Transverse colon (tissue), 4 donors: ENCODE measurements around the gene DDB1. TPM values are rescaled to one million over a fixed set of nuclear protein-coding genes. Genes with fewer than 3 reads are reported as not detected.
A peak's percentile ranks its signal among the peaks of the same experiment; 100 is the strongest.

Experiments used
- DNase-seq: peaks from one replicate; pipeline ENCODE4 v3.0.0-alpha.2; 2019
- H3K27ac ChIP-seq, 4 donors: fragments of 200-600 bp; sonication (generic); 2 replicates each; pipeline ENCODE4 v1.5.1; 2016 to 2018; ENCODE audit warnings: inconsistent platforms in 4 of 4
- H3K27me3 ChIP-seq: fragments of 200-600 bp; sonication (generic); 2 replicates; pipeline ENCODE4 v1.5.1; 2017; ENCODE audit warnings: inconsistent platforms
- H3K36me3 ChIP-seq, 4 donors: fragments of 200-600 bp; sonication (generic); 2 replicates each; pipeline ENCODE4 v1.5.1; 2017 to 2019; ENCODE audit warnings: inconsistent platforms in 4 of 4
- H3K4me1 ChIP-seq, 4 donors: fragments of 200-600 bp; sonication (generic); 2 replicates each; pipeline ENCODE4 v1.5.1; 2017 to 2020; ENCODE audit warnings: inconsistent platforms in 4 of 4
- H3K4me3 ChIP-seq, 4 donors: fragments of 200-600 bp; sonication (generic); 1 replicate in 1 of 4; 2 replicates in 3 of 4; pipeline versions ENCODE4 v1.5.1 to v1.6.1; 2017 to 2019; ENCODE audit warnings: inconsistent platforms in 4 of 4
- H3K9me3 ChIP-seq, 2 donors: fragments of 200-600 bp; sonication (generic); 2 replicates each; pipeline ENCODE4 v1.5.1; 2017 to 2019; ENCODE audit warnings: inconsistent platforms in 2 of 2
- EP300 ChIP-seq: sonication (generic); formaldehyde crosslinking; IDR thresholded peaks from one replicate; pipeline ENCODE4 v1.6.1; 2017; ENCODE audit warnings: antibody characterized with exemption, low read depth
- POLR2A ChIP-seq: fragments of 450-650 bp; IDR thresholded peaks from one replicate; pipeline ENCODE4 v1.6.1; 2016; ENCODE audit warnings: antibody characterized with exemption, mild to moderate bottlenecking, moderate library complexity
- POLR2AphosphoS5 ChIP-seq, 3 donors: sonication (generic); formaldehyde crosslinking; IDR thresholded peaks; one replicate each; pipeline ENCODE4 v1.6.1; 2016; ENCODE audit warnings: antibody characterized with exemption in 3 of 3
- WGBS, 2 donors: methylation state at CpG; one replicate each; pipeline ENCODE4 v1.1.5; 2018; ENCODE audit warnings: low coverage in 1 of 2; 5-methylcytosine and 5-hydroxymethylcytosine counted together
- in situ Hi-C, 4 donors: fragments of 200-750 bp; cut with MboI; loops; one replicate each; pipeline versions ENCODE4 v1.15.0 to v1.15.1; 2017; ENCODE audit warnings: low sequenced_read_pairs in 3 of 4, low pct_ligation_motif_present in 1 of 4, low pct_unique_long_range_greater_than_20kb in 1 of 4
- intact Hi-C: fragments of 100-400 bp; cut with DNase I; formaldehyde crosslinking; loops from one replicate; pipeline ENCODE4 v1.15.1; 2023; ENCODE audit warnings: low total_unique reads
- total RNA-seq, 4 donors: library from RNA; depleted of rRNA; stranded (reverse); fragments of >200 nt; gene quantifications; one replicate each; pipeline ENCODE4 v1.1.0, GENCODE V29; 2016
- TF ChIP-seq, protein P1 (sequence below), 5 experiments: fragments of 200-600 bp in 3 of 5; fragments of 450-650 bp in 2 of 5; sonication (generic) in 3 of 5; IDR thresholded peaks; 1 replicate in 2 of 5; 2 replicates in 3 of 5; pipeline ENCODE4 v1.5.1; 2016 to 2017; ENCODE audit warnings: antibody characterized with exemption in 5 of 5, inconsistent platforms in 3 of 5, mild to moderate bottlenecking in 2 of 5, moderate library complexity in 1 of 5

The DDB1 gene
- total RNA-seq, 4 donors from 2014 or later: 105 to 127 (median 123) TPM

DNA sequence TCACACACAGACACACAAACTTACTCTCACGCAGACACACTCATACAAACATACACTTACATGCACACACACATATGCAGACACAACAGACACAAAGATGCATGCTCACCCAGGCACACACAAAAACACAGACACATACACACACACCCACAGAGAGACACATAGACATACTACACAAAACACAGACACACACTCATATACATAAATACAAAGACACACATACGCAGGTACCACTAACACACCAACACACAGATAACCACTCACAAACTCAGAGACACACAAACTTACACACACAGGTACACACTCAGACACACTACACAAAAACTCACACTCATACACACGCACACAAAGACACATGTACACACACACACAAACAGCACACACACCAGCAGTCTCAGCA is 60.2 kb downstream of the DDB1 start:
- DNase-seq: no peak
- Histone ChIP-seq H3K4me1 (no peaks in the 10 kb centered on the region), H3K36me3 (no peaks in the 10 kb centered on the region), H3K9me3 (no peaks in the 10 kb centered on the region), H3K4me3 (no peak overlapping the region), H3K27me3 (peaks cover 9% of the 10 kb centered on the region), H3K27ac (no peak overlapping the region)
- TF ChIP-seq EP300 (no peak), POLR2AphosphoS5 (IDR thresholded peaks at IDR 0.05) (no peak), POLR2A (no peak)
- TF ChIP-seq, protein P1, sequence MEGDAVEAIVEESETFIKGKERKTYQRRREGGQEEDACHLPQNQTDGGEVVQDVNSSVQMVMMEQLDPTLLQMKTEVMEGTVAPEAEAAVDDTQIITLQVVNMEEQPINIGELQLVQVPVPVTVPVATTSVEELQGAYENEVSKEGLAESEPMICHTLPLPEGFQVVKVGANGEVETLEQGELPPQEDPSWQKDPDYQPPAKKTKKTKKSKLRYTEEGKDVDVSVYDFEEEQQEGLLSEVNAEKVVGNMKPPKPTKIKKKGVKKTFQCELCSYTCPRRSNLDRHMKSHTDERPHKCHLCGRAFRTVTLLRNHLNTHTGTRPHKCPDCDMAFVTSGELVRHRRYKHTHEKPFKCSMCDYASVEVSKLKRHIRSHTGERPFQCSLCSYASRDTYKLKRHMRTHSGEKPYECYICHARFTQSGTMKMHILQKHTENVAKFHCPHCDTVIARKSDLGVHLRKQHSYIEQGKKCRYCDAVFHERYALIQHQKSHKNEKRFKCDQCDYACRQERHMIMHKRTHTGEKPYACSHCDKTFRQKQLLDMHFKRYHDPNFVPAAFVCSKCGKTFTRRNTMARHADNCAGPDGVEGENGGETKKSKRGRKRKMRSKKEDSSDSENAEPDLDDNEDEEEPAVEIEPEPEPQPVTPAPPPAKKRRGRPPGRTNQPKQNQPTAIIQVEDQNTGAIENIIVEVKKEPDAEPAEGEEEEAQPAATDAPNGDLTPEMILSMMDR (IDR thresholded peaks at IDR 0.05): no peak
- in situ Hi-C loops: loop anchor here in 1 of 4 donors (25.0 kb wide), 1 partner anchor 115 kb away; the partner anchor contains the start of gene TMEM216
- intact Hi-C loops: no loop called here
- WGBS, 2 donors: 78 to 85% methylated on average over 2 to 3 of the region's 3 CpGs

DNA sequence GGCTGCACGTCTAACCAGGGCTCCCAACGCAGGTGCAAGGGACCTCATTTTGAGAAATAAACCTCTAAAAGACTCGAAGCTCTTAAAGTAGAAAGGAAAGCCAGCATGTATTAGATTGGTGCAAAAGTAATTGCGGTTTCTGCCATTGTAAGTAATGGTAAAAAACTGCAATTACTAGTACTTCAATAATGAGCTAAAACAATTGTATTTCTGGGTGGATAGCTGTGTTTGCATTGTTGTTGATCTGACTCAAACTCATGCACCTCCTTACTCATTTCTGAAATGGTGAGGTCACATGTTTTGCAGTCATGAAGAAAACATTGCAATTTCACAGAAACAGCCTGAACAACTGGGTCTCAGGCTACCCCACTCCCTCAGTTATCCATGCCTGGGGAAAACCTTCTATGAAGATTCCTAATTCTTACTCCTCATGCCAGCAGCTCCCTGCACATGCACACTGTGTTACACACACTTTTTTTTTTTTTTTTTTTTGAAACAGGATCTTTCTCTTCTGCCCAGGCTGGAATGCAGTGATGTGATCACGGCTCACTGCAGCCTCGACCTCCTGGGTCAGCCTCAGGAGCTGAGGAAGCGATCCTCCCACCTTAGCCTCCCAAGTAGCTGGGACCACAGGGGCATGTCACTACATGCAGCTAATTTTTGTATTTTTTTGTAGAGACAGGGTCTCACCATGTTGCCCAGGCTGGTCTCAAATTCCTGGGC is 62.4 kb downstream of the DDB1 start:
- no peak overlapping the region for H3K27ac ChIP-seq
- H3K36me3 ChIP-seq: no peaks in the 10 kb centered on the region
- H3K4me1 ChIP-seq: no peaks in the 10 kb centered on the region
- no peak for TF ChIP-seq POLR2AphosphoS5 (IDR thresholded peaks at IDR 0.05)
- TF ChIP-seq, protein P1 (IDR thresholded peaks at IDR 0.05): no peak
- TF ChIP-seq POLR2A: no peak
- TF ChIP-seq EP300: no peak
- no peaks in the 10 kb centered on the region for H3K9me3 ChIP-seq
- no peak for DNase-seq
- intact Hi-C loops: no loop called here
- peaks cover 8% of the 10 kb centered on the region for H3K27me3 ChIP-seq
- in situ Hi-C loops: loop anchor here in 1 of 4 donors (25.0 kb wide), 1 partner anchor 117 kb away; the partner anchor contains the start of gene TMEM216
- 75 to 83% methylated on average over 4 to 7 of the region's 7 CpGs for WGBS, 2 donors
- no peak overlapping the region for H3K4me3 ChIP-seq

DNA sequence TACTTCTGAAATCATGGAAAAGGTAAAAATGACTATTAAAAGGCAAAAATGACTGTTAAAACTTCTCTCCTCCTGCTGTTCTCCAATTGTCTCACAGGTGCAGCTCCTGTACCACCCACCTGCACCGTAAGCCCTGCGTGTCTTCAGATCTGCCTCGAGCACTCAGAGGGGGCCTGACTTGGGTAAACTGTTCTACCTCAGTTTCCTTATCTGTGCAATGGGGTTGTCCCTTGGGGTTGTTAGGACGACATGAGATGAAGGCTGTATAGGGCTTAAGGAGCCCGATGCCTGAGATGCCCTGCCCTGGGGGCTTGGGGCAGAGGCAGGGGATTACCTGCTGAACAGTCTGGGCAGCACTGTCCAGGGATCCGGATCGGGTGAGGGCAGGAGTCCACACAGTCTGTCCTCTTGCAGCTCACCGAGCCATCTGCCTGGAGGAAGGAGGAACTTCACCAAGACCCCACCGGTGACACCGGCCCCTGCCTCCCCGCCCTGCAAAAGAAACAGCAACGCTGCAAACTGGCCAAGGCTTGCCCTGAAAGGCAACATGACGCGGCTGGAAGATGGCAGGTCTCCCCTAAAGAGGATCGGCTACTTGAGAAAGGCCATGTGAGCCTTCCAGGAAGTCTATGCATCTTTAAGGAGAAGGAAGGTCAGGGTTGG is 64.2 kb downstream of the DDB1 start:
- no peak for DNase-seq
- Histone ChIP-seq H3K9me3 (no peaks in the 10 kb centered on the region), H3K36me3 (no peaks in the 10 kb centered on the region), H3K4me1 (no peaks in the 10 kb centered on the region), H3K27ac (no peak overlapping the region), H3K27me3 (no peaks in the 10 kb centered on the region), H3K4me3 (no peak overlapping the region)
- in situ Hi-C loops: loop anchor here in 1 of 4 donors (25.0 kb wide), 1 partner anchor 119 kb away; the partner anchor contains the start of gene TMEM216
- TF ChIP-seq POLR2AphosphoS5 (IDR thresholded peaks at IDR 0.05) (no peak), EP300 (no peak), POLR2A (no peak)
- TF ChIP-seq, protein P1 (IDR thresholded peaks at IDR 0.05): no peak
- intact Hi-C loops: no loop called here
- 89% methylated on average over 15 of the region's 15 CpGs; no CpG with 5 or more reads in 1 of the 2 donors for WGBS, 2 donors

DNA sequence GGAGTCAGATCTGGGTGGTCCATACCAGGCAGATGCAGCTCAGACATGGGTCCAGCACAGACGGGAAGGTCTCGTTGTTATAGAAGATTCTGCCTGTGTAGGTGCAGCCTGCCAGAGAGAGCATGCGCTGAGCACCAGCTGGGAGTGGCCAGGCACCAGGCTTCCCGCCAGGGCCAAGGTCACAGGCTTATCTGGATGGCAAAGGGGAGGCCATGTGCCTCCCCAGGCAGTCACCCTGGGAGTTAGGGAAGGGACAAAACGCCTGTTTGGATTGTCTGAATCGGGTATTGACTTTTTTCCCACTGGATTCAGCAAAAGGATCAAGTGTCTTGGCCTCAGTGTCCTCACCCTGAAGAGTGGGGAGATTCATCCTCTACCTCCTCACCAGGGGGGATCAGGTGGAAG is 65.5 kb downstream of the DDB1 start:
- Histone ChIP-seq H3K4me3 (no peak overlapping the region), H3K27ac (no peak overlapping the region), H3K4me1 (no peaks in the 10 kb centered on the region), H3K27me3 (no peaks in the 10 kb centered on the region), H3K9me3 (no peaks in the 10 kb centered on the region), H3K36me3 (no peaks in the 10 kb centered on the region)
- peak; percentile 19 for DNase-seq
- in situ Hi-C loops (loop anchor here in 1 of 4 donors (25.0 kb wide), 1 partner anchor 120 kb away; the partner anchor contains the start of gene TMEM216), intact Hi-C loops (no loop called here)
- TF ChIP-seq POLR2AphosphoS5 (IDR thresholded peaks at IDR 0.05) (no peak), POLR2A (no peak), EP300 (no peak)
- TF ChIP-seq, protein P1 (IDR thresholded peaks at IDR 0.05): no peak
- 62% methylated on average over 6 of the region's 6 CpGs; no CpG with 5 or more reads in 1 of the 2 donors for WGBS, 2 donors
